Stimulated activated CD8-positive, alpha-beta memory T cell treated with anti-CD3 and anti-CD28 coated beads, Interleukin-7, amount 100 ng/mL, for 4 hours (primary cell): ENCODE data around the gene CROCC2.

Source experiments
- DNase-seq, 2 donors: peaks; one replicate each; pipeline ENCODE4 v3.0.0-alpha.2; 2020; ENCODE audit warnings: low read depth in 2 of 2

Gene CROCC2

DNA sequence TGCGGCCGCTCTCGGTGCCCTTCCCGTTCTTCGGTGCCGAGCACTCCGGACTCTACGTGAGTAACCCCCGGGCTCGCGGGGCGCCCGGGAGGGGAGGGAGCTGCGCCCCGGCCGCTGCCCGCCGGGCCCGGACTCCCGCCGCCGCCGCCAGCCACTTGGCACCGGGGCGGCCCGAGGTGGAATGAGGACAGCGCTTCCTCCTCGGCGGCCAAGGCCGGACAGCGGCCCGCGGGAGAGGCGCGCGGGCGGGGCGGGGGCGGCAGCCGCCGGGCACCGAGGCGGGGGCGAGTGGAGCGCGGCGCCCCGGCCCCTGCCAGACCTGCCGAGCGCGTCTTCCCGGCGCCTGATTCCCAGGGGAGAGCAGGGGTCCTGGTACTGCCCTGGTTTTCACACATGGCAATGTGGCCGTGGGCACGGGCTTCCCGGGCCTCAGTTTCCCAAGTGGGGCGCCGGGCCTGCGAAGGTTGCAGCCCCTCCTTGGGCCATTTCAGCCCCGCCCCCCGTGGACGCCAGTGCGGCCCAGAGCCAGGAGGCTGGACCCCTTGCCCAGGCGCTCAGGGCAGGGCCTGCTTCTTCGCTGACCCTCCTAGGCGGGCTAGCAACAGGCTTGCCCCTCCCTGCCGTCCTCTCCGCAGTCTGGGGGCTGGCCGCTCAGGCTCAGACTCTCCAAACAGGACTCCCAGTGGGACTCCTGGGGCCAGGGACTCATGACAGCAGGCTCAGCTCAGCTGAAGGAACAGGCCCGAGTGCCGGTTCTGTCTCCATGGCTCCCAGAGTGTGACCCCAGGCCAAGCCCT lies 93.1 kb downstream of the CROCC2 start:
- DNase-seq = no peak

DNA sequence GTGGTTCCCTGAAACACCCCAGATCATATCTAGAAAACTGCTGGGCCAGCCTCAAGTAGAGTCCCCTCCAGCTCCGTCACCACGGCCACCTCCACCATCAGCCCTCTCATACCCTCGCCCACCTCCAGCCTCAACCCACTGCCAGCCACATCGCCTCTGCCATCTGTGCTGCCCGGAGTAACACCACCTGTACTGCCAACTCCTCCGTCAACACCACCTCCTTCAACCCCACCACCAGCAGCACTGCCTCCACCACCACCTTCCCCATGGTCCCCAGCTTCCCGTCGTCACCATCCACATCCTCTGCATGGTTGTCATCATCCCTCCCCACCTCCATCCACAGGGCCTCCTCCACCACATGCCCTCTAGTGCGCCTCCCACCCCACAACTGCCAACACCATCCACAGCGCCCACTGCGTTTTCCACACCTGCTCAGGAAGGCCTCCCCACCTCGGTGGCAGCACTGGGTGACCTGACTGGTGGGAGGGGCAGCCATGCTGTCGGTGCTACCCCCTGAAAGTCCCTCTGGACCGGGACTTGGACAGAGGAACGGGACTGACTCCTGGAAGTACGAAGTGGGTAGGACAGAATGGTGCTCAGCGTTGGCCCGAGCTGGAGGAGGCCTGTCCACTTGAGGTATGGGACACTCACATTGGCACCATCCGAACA lies 93.9 kb downstream of the CROCC2 start:
- DNase-seq = no peak

DNA sequence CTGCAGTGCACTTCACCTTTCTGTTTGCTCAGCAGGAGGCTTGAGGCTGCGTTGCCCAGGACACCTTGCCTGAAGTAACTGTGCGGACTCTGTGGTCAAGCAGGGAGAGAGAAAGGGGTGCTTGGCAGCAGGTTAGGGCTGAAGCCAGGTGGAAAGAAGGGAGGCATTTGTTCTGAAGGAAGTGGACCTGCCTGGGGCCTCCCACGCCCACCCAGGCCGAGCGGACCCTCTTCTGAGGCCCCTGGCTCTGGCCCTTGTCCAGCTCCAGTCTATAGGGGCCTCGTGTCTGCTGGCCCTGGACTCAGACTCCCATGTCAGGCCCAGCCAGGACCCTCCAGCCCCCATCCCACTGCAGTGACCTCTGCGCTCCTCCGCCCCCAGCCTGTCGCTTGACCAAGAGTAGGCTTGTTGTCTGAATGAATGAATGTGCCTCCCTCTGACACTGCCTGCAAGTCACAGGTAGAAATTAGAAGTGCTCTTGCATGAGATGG lies 94.7 kb downstream of the CROCC2 start:
- DNase-seq = no peak

- no peak for DNase-seq
Observed at GRCh38 chr2:241001413-241002274, 95.5 kb downstream of the CROCC2 start.

- no peak for DNase-seq
Observed at GRCh38 chr2:241002275-241003046, 96.3 kb downstream of the CROCC2 start.

DNA sequence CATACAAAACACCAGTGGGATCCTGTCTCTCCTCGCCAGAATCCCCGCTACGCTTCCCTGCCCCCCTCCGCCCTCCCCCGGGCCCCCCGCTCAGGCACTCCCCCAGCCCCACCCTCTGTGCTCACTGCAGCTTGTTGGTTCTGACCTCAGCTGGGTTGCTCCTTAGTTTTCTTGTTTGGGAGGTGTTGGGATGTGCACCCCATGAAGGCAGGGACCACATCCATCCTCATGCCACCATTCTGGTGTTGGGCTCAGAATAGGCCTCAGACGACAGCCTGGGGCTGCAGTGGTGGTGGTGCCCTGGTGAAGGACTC lies 96.9 kb downstream of the CROCC2 start:
- no peak for DNase-seq

DNA sequence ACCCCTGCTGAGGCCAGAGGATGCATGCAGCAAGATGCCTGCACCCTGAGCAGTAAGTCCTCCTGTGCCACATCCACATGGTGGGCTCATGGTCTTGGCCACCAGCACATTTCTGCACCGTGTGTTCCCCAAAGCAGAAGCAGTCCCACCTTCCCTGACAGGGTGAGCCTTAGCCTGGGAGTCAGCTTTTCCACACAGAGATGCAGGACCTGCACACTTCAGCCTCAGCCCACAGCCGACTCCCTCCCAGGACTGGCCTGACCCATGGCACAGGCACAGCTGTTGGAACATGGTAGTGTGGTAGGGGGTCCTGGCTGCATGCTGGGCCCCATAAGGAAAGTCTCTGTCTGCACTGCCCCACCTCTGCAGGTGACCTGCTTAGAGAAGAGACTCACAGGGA lies 97.2 kb downstream of the CROCC2 start:
- DNase-seq = no peak

GRCh38 chr2:241003830-241004564 lies 97.9 kb downstream of the CROCC2 start:
- DNase-seq = no peak

GRCh38 chr2:241005569-241005968 lies 99.4 kb downstream of the CROCC2 start:
- DNase-seq = no peak

- DNase-seq = no peak
Observed at GRCh38 chr2:241006412-241006811, 100.3 kb downstream of the CROCC2 start.

DNA sequence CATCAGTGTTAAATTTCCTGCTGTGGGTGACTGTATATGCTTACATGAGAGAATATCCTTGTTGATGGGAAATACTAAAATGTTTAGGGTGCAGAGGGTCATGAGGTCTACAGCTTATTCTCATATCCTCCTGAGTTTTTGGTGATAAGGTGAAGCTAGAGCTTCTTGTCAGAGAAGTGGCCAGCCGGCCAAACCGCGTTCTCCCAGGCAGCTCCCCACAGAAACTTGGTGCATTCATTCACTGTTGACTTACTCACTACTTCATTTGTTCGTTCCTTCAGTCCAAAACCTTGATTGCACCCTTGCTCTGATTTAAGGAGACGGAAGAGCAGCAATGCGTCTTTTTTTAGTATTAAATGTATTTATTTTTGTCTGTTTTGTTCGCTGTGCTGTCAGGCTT lies 101.0 kb downstream of the CROCC2 start:
- no peak for DNase-seq

DNA sequence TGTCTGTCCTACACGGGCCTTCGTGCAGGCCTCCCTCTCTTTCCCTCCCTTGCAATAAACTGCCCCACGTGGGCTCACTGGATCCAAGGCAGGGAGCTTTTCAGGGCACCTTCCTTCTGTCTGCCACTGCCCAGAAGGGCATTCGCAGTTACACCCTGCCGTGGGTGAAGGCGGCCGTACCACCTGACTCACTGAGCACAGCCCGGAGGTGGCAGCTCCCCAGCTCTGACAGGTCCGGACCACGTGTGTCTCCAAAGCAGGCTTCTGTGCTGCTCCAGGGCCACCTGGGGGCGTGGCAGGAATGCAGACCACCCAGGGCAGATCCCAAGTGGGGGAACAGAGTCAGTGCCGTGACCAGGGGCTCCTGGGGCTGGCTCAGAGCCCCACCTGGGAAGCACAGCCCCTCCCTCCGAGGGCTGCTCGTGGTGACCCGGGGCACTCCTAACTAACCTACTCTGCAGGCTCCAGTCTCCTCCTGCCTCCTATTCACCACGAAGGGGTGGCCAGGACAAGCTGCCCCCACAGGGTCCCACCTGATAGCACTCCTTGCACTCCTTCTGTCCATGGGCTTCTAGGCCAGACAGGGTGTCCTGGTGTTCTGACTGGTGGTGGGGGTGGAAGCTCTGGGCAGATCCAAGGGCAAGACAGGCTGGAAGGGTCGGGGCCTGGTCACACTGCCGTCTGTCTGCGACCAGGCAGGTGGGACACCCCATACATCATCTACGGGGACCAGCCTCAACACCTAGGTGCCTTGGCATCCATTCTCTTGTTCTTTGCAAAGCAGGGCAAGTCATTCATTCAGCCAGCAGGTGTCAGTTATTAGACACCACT lies 102.0 kb downstream of the CROCC2 start:
- DNase-seq = no peak

GRCh38 chr2:241008711-241009121 lies 102.6 kb downstream of the CROCC2 start:
- DNase-seq = no peak

DNA sequence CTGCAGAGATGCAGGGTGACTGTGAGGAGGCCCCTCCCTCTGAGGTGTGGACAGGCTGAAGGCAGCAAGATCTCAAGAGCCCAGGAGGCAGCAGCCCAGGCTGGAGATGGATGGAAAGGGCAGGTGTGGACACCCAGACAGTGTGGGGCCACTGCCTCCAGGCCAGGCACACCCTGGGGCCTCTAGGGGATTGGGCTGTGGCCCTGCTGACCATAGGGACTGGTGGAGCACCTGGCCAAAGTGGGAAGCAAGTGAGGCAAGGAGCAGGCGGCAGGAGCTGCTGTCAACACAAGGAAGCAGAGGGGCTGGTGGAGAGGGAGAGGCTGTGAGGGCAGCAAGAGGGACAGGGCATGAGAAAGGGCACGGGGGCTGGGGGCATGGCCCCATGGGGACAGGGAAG lies 103.1 kb downstream of the CROCC2 start:
- no peak for DNase-seq

DNA sequence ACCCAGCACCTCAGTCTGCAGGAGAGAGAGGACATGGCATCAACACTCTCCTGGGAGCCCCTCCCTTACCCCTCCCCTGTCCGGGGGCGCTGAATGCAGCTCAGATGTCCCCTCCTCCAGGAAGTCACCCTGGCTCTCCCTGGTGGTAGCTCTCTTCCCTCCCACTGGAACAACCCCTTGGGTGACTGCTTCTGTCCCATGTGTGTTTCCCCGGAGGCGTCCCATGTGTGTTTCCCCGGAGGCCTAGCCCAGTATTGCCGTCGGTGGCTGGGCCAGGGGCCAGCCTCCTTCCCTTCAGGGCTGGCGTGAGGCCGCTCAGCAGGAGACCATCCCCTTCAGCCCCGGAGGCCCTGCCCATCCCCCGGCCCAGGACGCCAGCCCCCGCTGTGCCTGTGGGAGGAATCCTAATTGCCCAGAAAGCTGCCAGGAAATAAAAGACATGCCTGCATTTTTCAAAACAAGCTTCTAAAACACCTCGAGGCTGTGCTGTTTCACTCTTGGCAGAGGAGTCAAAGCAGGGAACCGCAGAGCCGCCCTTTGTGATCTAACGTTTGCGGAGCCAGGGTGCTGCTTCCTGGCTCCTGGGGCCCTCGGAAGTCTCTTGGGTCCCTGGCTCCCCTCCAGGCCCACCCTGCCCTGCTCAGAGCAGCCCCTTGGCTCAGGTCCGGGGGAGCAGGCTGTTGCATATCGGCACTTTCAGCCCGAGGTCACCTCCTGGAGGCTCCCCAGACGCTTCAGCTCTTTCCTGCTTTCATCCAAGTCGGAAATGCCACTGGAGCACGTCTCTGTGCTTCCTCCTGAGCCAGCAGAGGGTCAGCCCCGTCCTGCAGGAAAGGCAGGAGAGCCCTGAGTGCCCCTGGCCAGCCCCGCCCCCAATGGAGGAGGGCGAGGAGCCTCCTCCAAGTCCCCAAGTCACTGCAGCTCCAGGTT lies 103.7 kb downstream of the CROCC2 start:
- no peak for DNase-seq

DNA sequence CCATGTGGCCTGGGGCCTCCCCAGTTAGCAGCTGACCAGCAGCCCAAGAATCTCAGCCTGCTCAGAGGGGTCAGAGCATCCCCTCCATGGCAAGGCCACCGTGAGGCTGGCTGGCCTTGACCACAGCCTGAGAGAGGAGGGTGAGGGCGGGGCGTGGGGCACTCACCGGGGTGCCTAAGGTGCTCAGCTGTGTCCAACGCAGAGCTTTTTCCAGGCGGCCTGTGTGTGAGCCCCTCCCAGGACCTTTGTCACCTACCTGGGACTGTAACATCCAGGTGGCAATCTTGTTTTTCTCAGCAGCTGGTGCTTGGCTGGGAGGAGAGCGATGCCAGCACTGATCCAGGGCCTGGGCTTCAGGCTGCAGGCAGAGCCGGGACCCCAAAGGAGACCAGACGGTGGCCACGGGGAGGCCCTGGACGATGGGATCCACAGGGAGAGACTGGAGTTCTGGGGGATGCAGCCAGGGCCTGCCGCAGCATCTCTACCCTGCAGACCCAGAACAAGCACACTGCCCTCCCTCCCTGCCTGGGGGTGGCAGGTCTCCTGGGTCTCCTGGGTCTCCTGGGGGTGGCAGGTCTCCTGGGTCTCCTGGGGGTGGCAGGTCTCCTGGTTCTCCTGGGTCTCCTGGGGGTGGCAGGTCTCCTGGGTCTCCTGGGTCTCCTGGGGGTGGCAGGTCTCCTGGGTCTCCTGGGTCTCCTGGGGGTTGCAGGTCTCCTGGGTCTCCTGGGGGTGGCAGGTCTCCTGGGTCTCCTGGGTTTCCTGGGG lies 104.6 kb downstream of the CROCC2 start:
- no peak for DNase-seq

GRCh38 chr2:241011296-241011600 lies 105.1 kb downstream of the CROCC2 start:
- DNase-seq = no peak

GRCh38 chr2:241011751-241012510 lies 105.8 kb downstream of the CROCC2 start:
- DNase-seq = no peak
